Activated T-cell treated with anti-CD3 and anti-CD28 coated beads for 1 hour (primary cell): ENCODE results near the gene HOXC11.

Source experiments
- DNase-seq: peaks from one replicate; pipeline ENCODE4 v3.0.0-alpha.2; 2020; ENCODE audit warnings: low read depth

The HOXC11 gene

GRCh38 chr12:53985994-53986685, 13.2 kb downstream of the HOXC11 start:
- no peak for DNase-seq

GRCh38 chr12:53986686-53987483, 14.0 kb downstream of the HOXC11 start:
- DNase-seq: no peak

GRCh38 chr12:53987787-53988230, 14.9 kb downstream of the HOXC11 start:
- DNase-seq: no peak

- DNase-seq: no peak
Observed at GRCh38 chr12:53988541-53989226, 15.8 kb downstream of the HOXC11 start.

GRCh38 chr12:53989227-53990113, 16.5 kb downstream of the HOXC11 start:
- DNase-seq: no peak

GRCh38 chr12:53990311-53991076, 17.6 kb downstream of the HOXC11 start:
- DNase-seq: no peak

GRCh38 chr12:53991077-53991460, 18.1 kb downstream of the HOXC11 start:
- DNase-seq: no peak

GRCh38 chr12:53992377-53992889, 19.5 kb downstream of the HOXC11 start:
- no peak for DNase-seq

- no peak for DNase-seq
Observed at GRCh38 chr12:53993162-53994008, 20.5 kb downstream of the HOXC11 start.

GRCh38 chr12:53994009-53994263, 21.0 kb downstream of the HOXC11 start:
- DNase-seq: no peak

- DNase-seq: no peak
Observed at GRCh38 chr12:53994264-53995001, 21.5 kb downstream of the HOXC11 start.

GRCh38 chr12:53995002-53995377, 22.1 kb downstream of the HOXC11 start:
- DNase-seq: no peak

GRCh38 chr12:53995378-53996239, 22.7 kb downstream of the HOXC11 start:
- DNase-seq: no peak

- no peak for DNase-seq
Observed at GRCh38 chr12:53996240-53997203, 23.6 kb downstream of the HOXC11 start.

GRCh38 chr12:53997204-53998109, 24.5 kb downstream of the HOXC11 start:
- no peak for DNase-seq
